Kidney epithelial cell (primary cell): ENCODE measurements around the gene RHBDD2. TPM values are rescaled to one million over a fixed set of nuclear protein-coding genes. Genes with fewer than 3 reads are reported as not detected.
"Not testable (repeated sequence)": the region's sequence is repeated elsewhere in the genome, so short reads cannot be mapped to it uniquely, and the experiment has no call there.

ENCODE experiments used
- DNase-seq: peaks from one replicate; pipeline ENCODE4 v3.0.0-alpha.2; 2010; ENCODE audit warnings: low read depth
- H3K27me3 ChIP-seq: 2 replicates; pipeline ENCODE4 v1.6.0; 2011; ENCODE audit warnings: low read length; ENCODE audit not compliant: control insufficient read depth, insufficient read depth
- H3K36me3 ChIP-seq: 2 replicates; pipeline ENCODE4 v1.5.1; 2011; ENCODE audit warnings: low read length; ENCODE audit not compliant: control insufficient read depth, insufficient read depth
- H3K4me3 ChIP-seq: 2 replicates; pipeline ENCODE4 v1.5.1; 2011; ENCODE audit warnings: low read depth, mild to moderate bottlenecking, control low read depth, low read length
- total RNA-seq: library from RNA; depleted of rRNA; stranded (reverse); fragments of >200 nt; gene quantifications from 2 replicates; pipeline ENCODE4 v1.2.3, GENCODE V29; 2015
- TF ChIP-seq, protein P1 (sequence below): IDR thresholded peaks from 2 replicates; pipeline ENCODE4 v1.5.1; 2011; ENCODE audit warnings: mild to moderate bottlenecking, moderate library complexity, low read length, control low read depth, inconsistent platforms; ENCODE audit not compliant: insufficient read depth, poor library complexity, severe bottlenecking

RHBDD2 gene
- total RNA-seq, 1 donor from 2014 or later: 60.0 TPM

GRCh38 chr7:75870557-75871161 is 8.2 kb upstream of the RHBDD2 start:
- Histone ChIP-seq H3K36me3 (no peaks in the 10 kb centered on the region), H3K4me3 (no peak overlapping the region), H3K27me3 (no peaks in the 10 kb centered on the region)
- DNase-seq: no peak
- TF ChIP-seq, protein P1, sequence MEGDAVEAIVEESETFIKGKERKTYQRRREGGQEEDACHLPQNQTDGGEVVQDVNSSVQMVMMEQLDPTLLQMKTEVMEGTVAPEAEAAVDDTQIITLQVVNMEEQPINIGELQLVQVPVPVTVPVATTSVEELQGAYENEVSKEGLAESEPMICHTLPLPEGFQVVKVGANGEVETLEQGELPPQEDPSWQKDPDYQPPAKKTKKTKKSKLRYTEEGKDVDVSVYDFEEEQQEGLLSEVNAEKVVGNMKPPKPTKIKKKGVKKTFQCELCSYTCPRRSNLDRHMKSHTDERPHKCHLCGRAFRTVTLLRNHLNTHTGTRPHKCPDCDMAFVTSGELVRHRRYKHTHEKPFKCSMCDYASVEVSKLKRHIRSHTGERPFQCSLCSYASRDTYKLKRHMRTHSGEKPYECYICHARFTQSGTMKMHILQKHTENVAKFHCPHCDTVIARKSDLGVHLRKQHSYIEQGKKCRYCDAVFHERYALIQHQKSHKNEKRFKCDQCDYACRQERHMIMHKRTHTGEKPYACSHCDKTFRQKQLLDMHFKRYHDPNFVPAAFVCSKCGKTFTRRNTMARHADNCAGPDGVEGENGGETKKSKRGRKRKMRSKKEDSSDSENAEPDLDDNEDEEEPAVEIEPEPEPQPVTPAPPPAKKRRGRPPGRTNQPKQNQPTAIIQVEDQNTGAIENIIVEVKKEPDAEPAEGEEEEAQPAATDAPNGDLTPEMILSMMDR: no peak

GRCh38 chr7:75872073-75872782 is 6.6 kb upstream of the RHBDD2 start:
- TF ChIP-seq, protein P1: no peak
- DNase-seq: no peak
- H3K27me3 ChIP-seq: no peaks in the 10 kb centered on the region
- H3K36me3 ChIP-seq: no peaks in the 10 kb centered on the region
- no peak overlapping the region for H3K4me3 ChIP-seq

DNA sequence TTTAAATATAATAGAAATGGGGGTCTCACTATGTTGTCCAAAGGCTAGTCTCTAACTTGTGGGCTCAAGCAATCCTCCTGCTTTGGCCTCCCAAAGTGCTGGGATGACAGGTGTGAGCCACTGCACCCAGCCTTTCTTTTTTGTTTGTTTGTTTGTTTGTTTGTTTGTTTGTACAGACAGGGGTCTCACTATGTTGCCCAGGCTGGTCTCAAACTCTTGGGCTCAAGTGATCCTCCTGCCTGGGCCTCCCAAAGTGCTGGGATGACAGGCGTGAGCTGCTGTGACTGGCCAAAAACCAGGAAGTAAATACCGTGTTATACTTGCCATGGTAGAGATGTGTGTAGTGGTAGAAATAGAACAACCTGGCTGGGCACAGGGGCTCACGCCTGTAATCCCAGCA is 4.7 kb upstream of the RHBDD2 start:
- DNase-seq, H3K36me3 ChIP-seq, H3K4me3 ChIP-seq, H3K27me3 ChIP-seq: not testable (repeated sequence)

DNA sequence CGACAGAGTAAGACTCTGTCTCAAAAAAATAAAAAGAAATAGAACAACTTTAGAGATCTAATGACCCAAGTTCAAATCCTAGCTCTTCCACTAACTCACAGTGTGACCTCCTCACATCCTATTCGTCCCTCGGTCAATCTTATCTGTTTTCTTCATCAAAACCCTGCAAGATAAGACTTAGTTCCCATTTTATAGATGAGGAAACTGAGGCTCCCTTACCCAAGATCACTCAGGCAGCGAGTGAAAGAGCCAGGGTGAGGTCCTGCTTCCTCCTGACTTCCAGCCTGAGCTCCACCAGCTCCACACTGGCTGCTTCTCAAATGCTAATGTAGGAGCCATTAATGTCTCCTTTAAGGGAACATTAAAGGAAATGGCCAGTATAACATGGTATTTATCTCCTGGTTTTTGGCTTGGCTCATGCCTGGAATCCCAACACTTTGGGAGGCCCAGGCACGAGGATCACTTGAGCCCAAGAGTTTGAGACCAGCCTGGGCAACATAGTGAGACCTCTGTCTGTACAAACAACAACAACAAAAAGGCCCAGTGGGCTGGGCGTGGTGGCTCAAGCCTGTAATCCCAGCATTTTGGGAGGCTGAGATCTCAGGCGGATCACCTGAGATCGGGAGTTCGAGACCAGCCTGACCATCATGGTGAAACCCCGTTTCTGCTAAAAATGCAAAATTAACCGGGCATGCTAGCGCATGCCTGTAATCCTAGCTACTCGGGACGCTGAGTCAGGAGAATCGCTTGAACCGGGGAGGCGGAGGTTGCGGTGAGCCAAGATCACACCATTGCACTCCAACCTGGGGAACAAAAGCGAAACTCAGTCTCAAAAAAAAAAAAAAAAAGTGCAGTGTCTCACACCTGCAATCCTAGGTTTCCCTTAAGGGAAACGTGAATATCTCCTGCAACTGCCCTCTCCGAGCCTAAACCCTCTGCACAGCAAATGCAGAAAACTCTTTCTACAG is 3.4 kb upstream of the RHBDD2 start:
- H3K27me3 ChIP-seq: no peaks in the 10 kb centered on the region
- no peaks in the 10 kb centered on the region for H3K36me3 ChIP-seq
- H3K4me3 ChIP-seq: no peak overlapping the region
- TF ChIP-seq, protein P1: no peak
- no peak for DNase-seq

- Histone ChIP-seq H3K27me3 (no peaks in the 10 kb centered on the region), H3K36me3 (no peaks in the 10 kb centered on the region), H3K4me3 (no peak overlapping the region)
- TF ChIP-seq, protein P1: no peak
- DNase-seq: no peak
These were observed 2.5 kb upstream of the RHBDD2 start for GRCh38 chr7:75876126-75876881.
